Panc1 (cell line): ENCODE measurements around the gene TXNRD1. TPM values are rescaled to one million over a fixed set of nuclear protein-coding genes. Genes with fewer than 3 reads are reported as not detected.

ENCODE experiments used
- ATAC-seq: fragments of 200-7000 bp; cut with Tn5 transposase; 2 replicates; pipeline ENCODE4 v1.9.1; 2020; ENCODE audit warnings: mild to moderate bottlenecking, moderate library complexity
- BruUV-seq: library from RNA; stranded (reverse); fragments of 400-500 nt; replicated peaks from 2 replicates; lab custom pipeline; 2021; lab: Mats Ljungman, UMichigan
- CTCF ChIA-PET: fragments of 300-600 bp; sonication (Branson Sonifier 250); formaldehyde crosslinking; loops from one replicate; lab custom pipeline; 2022; ENCODE audit warnings: antibody characterized with exemption; lab: Charles Lee
- POLR2A ChIA-PET: fragments of 300-600 bp; sonication (Branson Sonifier 250); formaldehyde crosslinking; loops from one replicate; lab custom pipeline; 2022; ENCODE audit warnings: antibody characterized with exemption; lab: Charles Lee
- DNase-seq: peaks from one replicate; pipeline ENCODE4 v3.0.0-alpha.2; 2010; ENCODE audit warnings: low read depth, low spot score
- H3K27ac ChIP-seq: 2 replicates; pipeline ENCODE4 v1.5.1; 2011; ENCODE audit warnings: mild to moderate bottlenecking, low read length, inconsistent platforms
- H3K27me3 ChIP-seq: fragments of 200-500 bp; sonication (Bioruptor generic); 2 replicates; pipeline ENCODE4 v1.6.0; 2014; ENCODE audit warnings: low read length, inconsistent platforms; ENCODE audit not compliant: control insufficient read depth, insufficient read depth
- H3K36me3 ChIP-seq: fragments of 200-500 bp; sonication (Bioruptor generic); 2 replicates; pipeline ENCODE4 v1.5.1; 2014; ENCODE audit warnings: inconsistent platforms, mild to moderate bottlenecking, low read length, moderate library complexity; ENCODE audit not compliant: control insufficient read depth, insufficient read depth
- H3K4me1 ChIP-seq: 2 replicates; pipeline ENCODE4 v1.5.1; 2011; ENCODE audit warnings: inconsistent platforms, mild to moderate bottlenecking, low read length, moderate library complexity; ENCODE audit not compliant: control insufficient read depth, insufficient read depth
- H3K4me3 ChIP-seq, 2 experiments: 2 replicates each; pipeline ENCODE4 v1.5.1; 2011 to 2012; ENCODE audit warnings: low read depth in 2 of 2, low read length in 2 of 2, mild to moderate bottlenecking in 2 of 2, inconsistent platforms in 1 of 2, moderate library complexity in 1 of 2
- H3K9me3 ChIP-seq: fragments of 200-500 bp; sonication (Bioruptor generic); 2 replicates; pipeline ENCODE4 v1.5.1; 2014; ENCODE audit warnings: low read depth, mild to moderate bottlenecking, inconsistent platforms, low read length, moderate library complexity; ENCODE audit not compliant: control insufficient read depth, insufficient read depth
- CTCF ChIP-seq: fragments of 450-650 bp; IDR thresholded peaks from 2 replicates; pipeline ENCODE4 v1.5.1; 2017; ENCODE audit warnings: mild to moderate bottlenecking
- POLR2AphosphoS5 ChIP-seq: IDR thresholded peaks from 2 replicates; pipeline ENCODE4 v1.6.1; 2012; ENCODE audit warnings: mild to moderate bottlenecking, low read depth, low read length, moderate library complexity
- REST ChIP-seq, 2 experiments: IDR thresholded peaks; 2 replicates each; pipeline ENCODE4 v1.6.1; 2011 to 2012; ENCODE audit warnings: low read depth in 2 of 2, control low read depth in 1 of 2, low read length in 1 of 2, mild to moderate bottlenecking in 1 of 2, moderate library complexity in 1 of 2; ENCODE audit not compliant: insufficient read depth in 1 of 2
- SIN3A ChIP-seq: IDR thresholded peaks from 2 replicates; pipeline ENCODE4 v1.6.1; 2012; ENCODE audit warnings: low read depth, mild to moderate bottlenecking, low read length, moderate library complexity, borderline replicate concordance; ENCODE audit not compliant: insufficient read depth
- TCF7L2 ChIP-seq: IDR thresholded peaks from 2 replicates; pipeline ENCODE4 v1.6.1; 2011; ENCODE audit warnings: mild to moderate bottlenecking, low read depth, low read length, inconsistent platforms
- in situ Hi-C: cut with HindIII; loops from 2 replicates; pipeline ENCODE4 v1.10.0; 2016; ENCODE audit warnings: low sequenced_read_pairs, low pct_unique_long_range_greater_than_20kb
- intact Hi-C: fragments of 100-400 bp; cut with micrococcal nuclease; formaldehyde crosslinking; loops from one replicate; pipeline ENCODE4 v1.10.0; 2022; ENCODE audit not compliant: unreplicated experiment
- total RNA-seq: library from RNA; stranded (reverse); gene quantifications from one replicate; pipeline ENCODE4 v1.2.1, GENCODE V29; 2021; ENCODE audit not compliant: unreplicated experiment

TXNRD1 gene
- total RNA-seq, 1 experiment from 2014 or later: 348 TPM

- in situ Hi-C loops (no loop called here), intact Hi-C loops (no loop called here)
- peak; percentile 65 for ATAC-seq
- Histone ChIP-seq H3K4me3 (peak overlapping the region; percentile 25 to 34; a peak in 3 of 4 replicates), H3K36me3 (no peaks in the 10 kb centered on the region), H3K27ac (peak overlapping the region; percentile 81), H3K9me3 (no peaks in the 10 kb centered on the region), H3K27me3 (no peaks in the 10 kb centered on the region), H3K4me1 (peaks cover 60% of the 10 kb centered on the region)
- ChIA-PET POLR2A (interaction anchor here (0.6 to 0.8 kb wide), 2 partner anchors 43 to 58 kb away, joined by 4 to 10 read pairs; no protein-coding TSS in a partner anchor), CTCF (no interaction called here)
- BruUV-seq: no TSS peak
- no peak for DNase-seq
- TF ChIP-seq TCF7L2: no peak
- TF ChIP-seq POLR2AphosphoS5: no peak
- TF ChIP-seq REST (IDR thresholded peaks at IDR 0.05; ENCODE audit: insufficient read depth in 1 of 2, low read depth in 2 of 2, low read length in 1 of 2): no peak
- TF ChIP-seq SIN3A: no peak
- TF ChIP-seq CTCF: no peak
Measured at GRCh38 chr12:104249017-104249416, 33.4 kb downstream of the TXNRD1 start.

- ChIA-PET CTCF (interaction anchor here (0.9 kb wide), 1 partner anchor 45 kb away, joined by 3 read pairs; no protein-coding TSS in a partner anchor), POLR2A (interaction anchor here (0.6 to 1.0 kb wide), 7 partner anchors 25 to 804 kb away, joined by 3 to 10 read pairs (median 6); no protein-coding TSS in a partner anchor)
- in situ Hi-C loops: no loop called here
- Histone ChIP-seq H3K27me3 (no peaks in the 10 kb centered on the region), H3K36me3 (no peaks in the 10 kb centered on the region), H3K9me3 (no peaks in the 10 kb centered on the region), H3K4me3 (peak overlapping the region in 1 of 2 experiments; percentile 25; a peak in 2 of 4 replicates), H3K27ac (peak overlapping the region; percentile 81), H3K4me1 (peaks cover 55% of the 10 kb centered on the region)
- BruUV-seq: no TSS peak
- intact Hi-C loops: no loop called here
- ATAC-seq (no peak), DNase-seq (peak; percentile 35)
- TF ChIP-seq TCF7L2 (no peak), POLR2AphosphoS5 (peak; percentile 86; the same call in 1 of the 2 replicates)
Measured at GRCh38 chr12:104249898-104250297, 34.3 kb downstream of the TXNRD1 start.
